Cardiac muscle cell (in vitro differentiated cells and primary cell): ENCODE results near the gene ATP13A1. TPM values are rescaled to one million over a fixed set of nuclear protein-coding genes. Genes with fewer than 3 reads are reported as not detected.
A peak's percentile ranks its signal among the peaks of the same experiment; 100 is the strongest.

Experiments used
- DNase-seq, 2 donors: peaks; one replicate each; pipeline versions ENCODE4 v3.0.0 to v3.0.0-alpha.2; 2010 to 2017; ENCODE audit warnings: low read depth in 1 of 2, low spot score in 1 of 2
- H3K27ac ChIP-seq: fragments of 200-600 bp; sonication (generic); 2 replicates; pipeline ENCODE4 v1.5.1; 2016
- H3K27me3 ChIP-seq: fragments of 200-600 bp; sonication (generic); 2 replicates; pipeline ENCODE4 v1.6.0; 2016; ENCODE audit warnings: control low read depth
- H3K36me3 ChIP-seq: fragments of 200-600 bp; sonication (generic); 2 replicates; pipeline ENCODE4 v1.5.1; 2016; ENCODE audit warnings: control low read depth
- H3K4me1 ChIP-seq: fragments of 200-600 bp; sonication (generic); 2 replicates; pipeline ENCODE4 v1.8.1; 2017; ENCODE audit warnings: low read depth, mild to moderate bottlenecking, mixed run types
- H3K4me3 ChIP-seq: fragments of 200-600 bp; sonication (generic); 2 replicates; pipeline ENCODE4 v1.5.1; 2016; ENCODE audit warnings: mild to moderate bottlenecking
- H3K9me3 ChIP-seq: fragments of 200-600 bp; sonication (generic); 2 replicates; pipeline ENCODE4 v1.5.1; 2017; ENCODE audit warnings: low read depth, mild to moderate bottlenecking, control low read depth
- CTCF ChIP-seq: IDR thresholded peaks from 2 replicates; pipeline ENCODE4 v1.5.1; 2012; ENCODE audit warnings: low read depth, mild to moderate bottlenecking, low read length
- polyA plus RNA-seq: library from polyadenylated mRNA; unstranded; fragments of >200 nt; fragmentation: Nextera tagmentation; extraction: Ambion mirVana; gene quantifications from 2 replicates; pipeline ENCODE4 v1.2.1, GENCODE V29; 2016
- total RNA-seq: library from RNA; depleted of rRNA; stranded (reverse); fragments of >200 nt; gene quantifications from 2 replicates; pipeline ENCODE4 v1.2.3, GENCODE V29; 2016

The ATP13A1 gene
- total and polyA plus RNA-seq, 2 experiments from 2014 or later = 58.0 to 216 TPM

GRCh38 chr19:19679176-19680073 is 15.9 kb upstream of the ATP13A1 start:
- H3K27me3 ChIP-seq = no peaks in the 10 kb centered on the region
- H3K9me3 ChIP-seq = no peaks in the 10 kb centered on the region
- H3K36me3 ChIP-seq = peaks cover 10% of the 10 kb centered on the region
- no peak overlapping the region for H3K27ac ChIP-seq
- no peak overlapping the region for H3K4me3 ChIP-seq
- DNase-seq = no peak
- no peak for TF ChIP-seq CTCF
- H3K4me1 ChIP-seq = no peaks in the 10 kb centered on the region

GRCh38 chr19:19677579-19677978 is 14.1 kb upstream of the ATP13A1 start:
- Histone ChIP-seq H3K4me3 (no peak overlapping the region), H3K9me3 (no peaks in the 10 kb centered on the region), H3K36me3 (peaks cover 10% of the 10 kb centered on the region), H3K27me3 (no peaks in the 10 kb centered on the region), H3K27ac (no peak overlapping the region), H3K4me1 (no peaks in the 10 kb centered on the region)
- no peak for TF ChIP-seq CTCF
- DNase-seq = no peak

GRCh38 chr19:19674315-19674714 is 10.8 kb upstream of the ATP13A1 start:
- no peak overlapping the region for H3K27ac ChIP-seq
- no peaks in the 10 kb centered on the region for H3K4me1 ChIP-seq
- no peaks in the 10 kb centered on the region for H3K9me3 ChIP-seq
- no peaks in the 10 kb centered on the region for H3K27me3 ChIP-seq
- peaks cover 6% of the 10 kb centered on the region for H3K36me3 ChIP-seq
- no peak for TF ChIP-seq CTCF
- no peak overlapping the region for H3K4me3 ChIP-seq
- DNase-seq = no peak

- H3K4me1 ChIP-seq = no peaks in the 10 kb centered on the region
- no peaks in the 10 kb centered on the region for H3K36me3 ChIP-seq
- H3K4me3 ChIP-seq = no peak overlapping the region
- no peak overlapping the region for H3K27ac ChIP-seq
- H3K9me3 ChIP-seq = no peaks in the 10 kb centered on the region
- DNase-seq = no peak
- no peaks in the 10 kb centered on the region for H3K27me3 ChIP-seq
- no peak for TF ChIP-seq CTCF
Measured at GRCh38 chr19:19672816-19673215, 9.3 kb upstream of the ATP13A1 start.

- Histone ChIP-seq H3K9me3 (no peaks in the 10 kb centered on the region), H3K27me3 (no peaks in the 10 kb centered on the region), H3K36me3 (no peaks in the 10 kb centered on the region), H3K4me3 (peak overlapping the region; percentile 95), H3K4me1 (no peaks in the 10 kb centered on the region), H3K27ac (no peak overlapping the region)
- DNase-seq = no peak
- TF ChIP-seq CTCF = no peak
Measured at GRCh38 chr19:19670070-19670551, 6.6 kb upstream of the ATP13A1 start.
